GM19240 (cell line): Measurements from ENCODE around the gene C11orf52.
A peak's percentile ranks its signal among the peaks of the same experiment; 100 is the strongest.
"Not testable (repeated sequence)": the region's sequence is repeated elsewhere in the genome, so short reads cannot be mapped to it uniquely, and the experiment has no call there.

Source experiments
- DNase-seq: peaks from one replicate; pipeline ENCODE4 v3.0.0; 2011; ENCODE audit warnings: low spot score; ENCODE audit not compliant: insufficient read length

The C11orf52 gene, protein sequence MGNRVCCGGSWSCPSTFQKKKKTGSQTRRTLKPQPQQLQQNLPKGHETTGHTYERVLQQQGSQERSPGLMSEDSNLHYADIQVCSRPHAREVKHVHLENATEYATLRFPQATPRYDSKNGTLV

DNA sequence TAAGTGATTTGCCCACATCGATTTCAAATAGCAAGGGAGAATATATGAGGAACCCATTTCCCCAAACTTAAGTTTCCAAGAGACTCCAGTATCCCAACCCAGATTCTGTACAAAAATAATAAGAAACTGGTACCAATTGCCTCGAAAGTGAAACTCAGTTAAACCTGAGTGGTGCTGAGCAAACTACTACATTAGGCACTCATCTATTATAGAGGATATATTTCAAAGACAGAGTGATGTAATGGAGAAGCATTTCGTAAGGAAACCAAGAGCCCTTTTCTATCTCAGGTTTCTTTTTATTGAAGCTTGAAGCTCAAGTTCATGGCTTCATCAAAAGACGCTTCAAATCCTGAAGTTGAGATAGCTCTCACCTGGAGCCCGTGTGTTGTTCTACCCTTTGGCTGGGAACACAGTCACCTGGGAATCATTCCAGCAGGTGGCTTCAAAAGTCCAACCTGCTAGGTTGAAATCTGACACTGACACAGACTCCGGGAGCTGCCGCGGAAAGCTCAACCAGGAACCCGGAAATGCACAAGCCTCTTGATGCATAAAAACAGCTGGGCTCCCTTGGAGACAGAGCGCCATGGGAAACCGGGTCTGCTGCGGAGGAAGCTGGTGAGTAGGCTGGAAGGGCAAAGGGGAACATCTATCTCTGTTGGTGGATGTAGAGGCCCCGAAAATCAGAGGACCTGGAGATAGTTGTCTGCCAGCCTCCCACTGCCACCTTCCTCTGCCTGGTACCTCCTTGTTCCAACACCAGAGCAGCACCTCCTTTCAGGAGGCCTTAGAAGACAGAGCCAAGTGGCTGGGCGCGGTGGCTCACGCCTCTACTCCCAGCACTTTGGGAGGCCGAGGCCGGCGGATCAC lies at the start of gene C11orf52:
Gene C11orf52, plus strand, starts transcription at position 524 of the 867 bp plus-strand sequence. Its CDS starts 60 bp downstream, at position 584.
- DNase-seq: no peak

DNA sequence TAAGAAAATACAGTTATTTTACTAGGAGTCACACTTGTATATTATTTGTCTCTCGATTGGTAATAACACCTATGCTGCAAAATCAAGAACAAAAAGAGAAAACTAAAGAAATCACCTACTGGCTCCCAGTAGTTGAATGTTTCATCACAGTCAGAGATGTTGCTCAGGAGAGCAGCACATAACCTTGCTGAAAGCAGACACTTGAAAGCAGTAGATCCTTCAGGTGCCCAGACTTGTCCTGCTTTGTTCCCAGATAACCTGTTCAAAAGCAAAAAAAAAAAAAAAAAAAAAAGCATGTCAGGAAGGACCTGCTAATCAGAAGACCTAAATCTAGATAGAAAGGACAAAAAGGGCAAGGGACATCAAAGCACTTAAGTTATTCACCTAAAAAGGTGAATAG lies 48.6 kb upstream of the C11orf52 start:
- no peak for DNase-seq

DNA sequence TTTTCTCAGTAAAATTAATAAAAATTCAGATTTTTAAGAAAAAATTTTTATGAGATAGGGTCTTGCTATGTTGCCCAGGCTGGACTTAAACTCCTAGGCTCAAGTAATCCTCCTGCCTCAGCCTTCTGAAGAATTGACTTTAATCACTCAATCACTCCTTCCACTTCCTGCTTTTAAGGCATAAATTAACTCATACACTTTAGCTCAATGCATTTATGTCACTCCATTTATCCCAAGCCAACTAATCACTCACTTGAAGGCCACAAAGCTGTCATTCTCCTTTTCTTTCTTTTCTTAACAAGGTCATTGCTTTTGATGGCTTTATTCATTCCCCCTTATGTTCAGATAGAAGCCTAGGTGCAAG lies 48.2 kb upstream of the C11orf52 start:
- no peak for DNase-seq

DNA sequence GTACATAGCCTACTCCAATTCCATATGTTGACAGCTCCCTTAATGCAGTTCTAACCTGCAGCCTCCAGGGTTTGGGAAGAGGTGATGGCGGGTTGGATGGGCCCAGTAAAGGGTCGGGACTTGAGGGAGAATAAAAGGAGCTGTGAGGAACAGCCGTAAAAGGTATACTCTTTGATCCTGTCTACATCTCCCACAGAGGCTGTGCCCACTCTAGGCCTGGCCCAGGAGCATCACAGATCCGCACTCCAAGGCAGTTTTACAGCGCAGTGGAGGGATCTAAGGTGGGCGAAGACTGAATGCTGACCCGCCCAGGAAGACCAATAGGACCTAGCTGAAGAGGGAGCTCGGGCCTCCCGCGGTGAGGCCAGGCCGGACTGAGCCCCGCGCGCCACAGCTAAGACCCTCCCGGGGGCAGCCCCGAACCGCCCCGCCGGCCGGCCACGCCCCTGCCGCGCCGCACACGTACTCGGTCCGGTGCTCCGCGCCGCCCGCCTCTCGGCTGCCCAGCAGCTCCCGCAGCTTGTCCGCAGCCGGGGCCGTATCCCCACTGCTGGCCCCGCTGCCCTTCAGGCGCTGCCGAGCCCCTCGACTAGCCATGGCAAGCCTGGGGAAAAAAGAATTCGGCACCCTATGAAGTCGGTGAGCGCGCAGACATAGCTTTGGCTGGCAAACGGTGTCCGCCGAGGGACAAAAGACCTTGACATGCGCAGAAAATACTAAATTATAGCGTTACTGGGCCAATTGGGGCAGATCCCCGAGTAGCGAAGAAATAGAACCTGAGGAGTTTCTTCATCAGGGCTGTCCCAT lies 47.6 kb upstream of the C11orf52 start, which contains the start of gene ALG9:
Gene ALG9, minus strand, starts transcription at position 696 of the 807 bp plus-strand sequence. Its CDS starts 99 bp downstream, at position 597.
- DNase-seq: peak; percentile 55

DNA sequence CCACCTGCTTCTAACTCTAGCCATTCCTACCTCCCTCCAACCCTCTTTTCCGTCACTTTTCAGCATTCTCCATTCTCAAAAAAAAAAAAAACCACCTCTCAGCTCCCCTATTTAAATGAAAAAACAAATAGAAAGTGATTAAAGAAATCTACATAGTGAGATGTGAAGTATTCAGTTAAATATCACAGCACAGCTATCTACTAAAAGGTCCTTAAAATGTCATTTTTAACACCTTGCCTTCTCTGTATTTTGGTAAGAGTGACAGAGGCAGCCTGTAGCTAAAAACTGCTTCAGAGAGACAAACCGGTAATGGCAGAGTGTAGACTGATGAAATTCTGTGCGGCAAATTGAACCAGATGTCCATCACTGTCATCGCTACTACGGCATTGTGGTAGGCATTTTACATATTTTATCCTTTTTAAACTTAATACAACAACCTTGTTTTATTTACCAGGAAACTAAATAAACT lies 47.0 kb upstream of the C11orf52 start:
- no peak for DNase-seq

DNA sequence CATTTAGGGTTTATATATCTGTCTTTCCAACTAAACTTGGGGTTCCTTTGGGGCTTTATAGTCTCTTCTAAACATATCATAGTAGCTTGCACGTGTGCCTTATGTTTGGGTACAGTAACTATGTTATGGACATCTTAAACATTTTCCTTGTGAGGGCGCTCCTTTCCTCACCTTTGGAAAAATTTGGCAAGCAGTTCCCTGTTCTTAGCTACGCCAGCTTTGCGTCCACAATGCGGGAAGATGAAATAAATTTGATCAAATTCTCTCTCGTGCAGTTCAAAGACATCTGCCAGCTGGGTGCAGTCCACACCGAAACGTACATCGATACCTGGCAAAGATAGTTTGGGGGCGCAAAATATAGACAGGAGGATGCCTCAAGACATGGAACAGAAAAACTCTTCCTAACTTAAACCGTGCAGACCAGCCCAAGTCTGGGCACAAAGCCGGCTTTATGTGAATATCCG lies 40.3 kb upstream of the C11orf52 start:
- no peak for DNase-seq

DNA sequence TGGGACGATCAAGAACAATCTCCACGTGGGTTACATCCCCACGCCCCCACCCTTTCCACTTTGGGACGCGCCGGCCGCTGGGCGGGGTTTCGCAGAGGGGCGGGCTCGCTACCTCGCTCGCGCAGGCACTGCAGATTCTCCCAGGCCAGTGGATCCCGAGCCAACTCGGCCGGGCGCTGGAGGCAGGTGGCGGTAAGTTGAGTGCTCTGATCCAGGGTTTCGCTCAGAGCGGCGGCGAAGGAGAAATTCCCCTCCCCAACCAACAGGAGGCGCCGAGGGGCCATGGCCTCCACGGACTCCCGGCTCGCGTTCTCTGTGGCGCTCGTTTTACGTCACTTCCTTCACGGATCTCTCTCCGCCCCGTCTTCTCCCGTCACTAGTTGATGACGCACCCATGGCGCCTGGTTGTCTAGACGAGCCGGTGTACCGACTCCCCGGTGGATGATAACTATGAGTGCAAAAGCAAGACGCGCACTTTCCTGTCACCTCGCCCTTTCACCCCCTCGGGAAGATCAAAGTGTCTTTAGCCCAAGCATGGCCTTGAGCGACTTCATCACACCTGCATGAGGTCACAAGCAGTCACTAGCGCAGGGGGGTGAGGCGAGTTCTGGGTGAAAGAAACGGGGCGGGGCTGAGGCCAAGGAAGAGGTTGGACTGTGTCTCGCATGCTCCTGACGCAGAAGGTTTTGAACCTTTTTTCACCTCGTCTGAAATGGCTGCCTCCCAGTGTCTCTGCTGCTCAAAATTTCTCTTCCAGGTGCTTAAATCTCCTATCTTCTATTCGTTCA lies 39.7 kb upstream of the C11orf52 start, which contains the start of the genes CFAP68 and FDXACB1:
Gene CFAP68, plus strand, starts transcription at position 693 of the 788 bp plus-strand sequence. Its CDS starts 20 bp downstream, at position 713.
Gene FDXACB1, minus strand, starts transcription at position 317 of the 788 bp plus-strand sequence. Its CDS starts 33 bp downstream, at position 284.
- peak; percentile 80 for DNase-seq

DNA sequence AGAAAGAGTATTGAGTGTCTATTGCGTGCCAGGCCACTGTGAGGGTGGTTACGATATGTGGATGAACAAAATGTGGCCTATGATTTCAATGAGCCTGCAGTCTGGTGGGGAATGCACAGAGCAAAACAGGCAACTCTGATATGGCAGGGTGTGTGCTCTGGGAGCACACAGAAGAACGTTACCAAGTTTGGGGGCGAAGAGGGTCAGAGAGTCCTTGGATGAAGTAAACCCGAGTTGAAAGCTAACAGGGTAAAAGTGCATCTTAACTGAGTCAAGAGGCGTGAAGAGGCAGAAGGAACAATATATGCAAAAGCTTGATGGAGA lies 39.1 kb upstream of the C11orf52 start:
- DNase-seq: no peak

DNA sequence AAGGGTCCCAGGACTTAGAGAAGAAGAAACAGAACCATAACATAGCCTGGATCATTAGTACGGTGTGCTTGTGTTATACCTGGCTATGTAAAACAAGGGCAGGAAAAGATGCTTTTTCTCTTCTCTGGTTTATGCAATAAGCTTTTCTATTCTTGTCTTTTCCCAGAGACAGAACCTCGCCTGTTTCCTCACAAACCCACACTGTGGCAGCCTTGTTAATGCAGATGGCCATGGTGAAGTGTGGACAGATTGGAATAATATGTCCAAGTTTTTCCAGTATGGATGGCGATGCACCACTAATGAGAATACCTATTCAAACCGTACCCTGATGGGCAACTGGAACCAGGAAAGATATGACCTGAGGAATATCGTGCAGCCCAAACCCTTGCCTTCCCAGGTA lies 36.5 kb upstream of the C11orf52 start:
- no peak for DNase-seq

DNA sequence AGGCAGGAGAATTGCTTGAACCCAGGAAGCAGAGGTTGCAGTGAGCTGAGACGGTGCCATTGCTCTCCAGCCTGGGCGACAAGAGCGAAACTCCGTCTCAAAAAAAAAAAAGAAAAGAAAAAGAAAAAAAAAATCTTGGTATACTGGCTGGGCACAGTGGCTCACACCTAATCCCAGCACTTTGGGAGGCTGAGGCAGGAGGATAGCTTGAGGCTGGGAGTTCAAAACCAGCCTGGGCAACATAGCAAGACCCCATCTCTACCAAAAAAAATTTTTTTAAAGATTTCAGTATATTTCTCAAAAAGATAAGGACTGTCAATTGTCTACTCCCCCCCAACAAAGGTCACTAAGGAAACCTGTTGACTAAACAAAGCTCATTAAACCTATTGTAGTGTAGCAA lies 33.7 kb upstream of the C11orf52 start:
- not testable (repeated sequence) for DNase-seq

DNA sequence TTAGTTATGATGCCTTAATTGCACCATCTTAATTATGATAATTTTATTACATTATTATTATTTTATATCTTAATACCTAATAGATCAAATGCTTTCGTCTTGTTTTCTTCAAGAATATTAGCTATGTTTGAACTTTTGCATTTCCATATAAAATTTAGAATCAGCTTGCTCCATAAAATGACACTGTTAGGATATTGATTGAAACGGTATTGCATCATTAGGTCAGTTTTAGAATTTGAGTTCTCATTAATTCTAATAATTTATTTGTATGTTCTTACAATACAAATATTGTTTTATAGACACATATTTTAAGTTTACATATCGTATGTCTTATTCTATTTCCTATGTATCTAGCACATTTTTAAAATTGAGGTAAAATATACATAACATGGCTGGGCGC lies 32.7 kb upstream of the C11orf52 start:
- no peak for DNase-seq

DNA sequence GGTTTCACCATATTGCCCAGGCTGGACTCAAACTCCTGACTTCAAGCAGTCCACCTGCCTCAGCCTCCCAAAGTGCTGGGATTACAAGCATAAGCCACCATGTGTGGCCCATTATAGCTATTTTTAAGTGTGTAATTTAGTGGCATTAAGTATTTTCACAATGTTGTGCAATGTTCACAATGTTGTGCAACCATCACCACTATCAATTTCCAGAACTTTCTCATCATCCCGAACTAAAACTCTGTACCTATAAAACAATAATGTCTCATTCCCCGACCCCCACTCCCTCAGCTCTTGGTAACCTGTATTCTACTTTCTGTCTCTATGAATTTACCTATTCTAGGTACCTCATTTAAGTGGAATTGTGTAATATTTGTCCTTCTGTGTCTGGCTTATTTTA lies 31.9 kb upstream of the C11orf52 start:
- no peak for DNase-seq

DNA sequence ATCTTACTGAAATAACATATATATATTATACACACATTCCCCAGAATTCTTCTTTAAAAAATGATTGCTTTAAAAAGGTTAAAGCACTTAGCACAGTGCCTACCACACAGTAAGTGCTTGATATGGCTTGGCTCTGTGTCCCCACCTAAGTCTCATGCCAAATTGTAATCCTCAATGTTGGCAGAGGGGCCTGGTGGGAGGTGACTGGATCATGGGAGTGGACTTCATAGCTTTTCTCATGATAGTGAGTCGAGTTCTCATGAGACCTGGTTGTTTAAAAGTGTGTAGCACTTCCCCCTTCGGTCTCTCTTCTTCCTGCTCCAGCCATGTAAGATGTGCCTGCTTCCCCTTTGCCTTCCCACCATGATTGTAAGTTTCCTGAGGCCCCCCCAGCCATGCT lies 13.3 kb upstream of the C11orf52 start:
- DNase-seq: no peak

DNA sequence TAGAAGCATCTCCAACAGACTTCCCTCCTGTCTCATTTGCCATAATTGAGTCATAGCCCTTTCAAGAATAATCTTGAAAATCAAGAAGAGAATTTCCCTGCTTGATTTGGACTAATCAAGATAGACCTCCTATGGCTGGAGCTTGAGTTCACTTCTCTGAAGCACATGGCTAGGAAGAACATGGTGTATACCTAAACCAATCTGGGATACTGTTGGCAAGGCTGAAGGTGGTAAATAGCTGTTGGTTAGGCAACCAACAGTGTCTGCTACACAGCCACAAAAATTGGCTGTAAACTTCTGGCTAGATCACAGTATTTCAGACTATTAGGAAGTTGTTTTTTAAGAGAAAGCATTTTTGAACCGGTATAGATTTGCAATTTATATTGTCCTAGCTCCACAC lies 12.0 kb upstream of the C11orf52 start:
- no peak for DNase-seq

DNA sequence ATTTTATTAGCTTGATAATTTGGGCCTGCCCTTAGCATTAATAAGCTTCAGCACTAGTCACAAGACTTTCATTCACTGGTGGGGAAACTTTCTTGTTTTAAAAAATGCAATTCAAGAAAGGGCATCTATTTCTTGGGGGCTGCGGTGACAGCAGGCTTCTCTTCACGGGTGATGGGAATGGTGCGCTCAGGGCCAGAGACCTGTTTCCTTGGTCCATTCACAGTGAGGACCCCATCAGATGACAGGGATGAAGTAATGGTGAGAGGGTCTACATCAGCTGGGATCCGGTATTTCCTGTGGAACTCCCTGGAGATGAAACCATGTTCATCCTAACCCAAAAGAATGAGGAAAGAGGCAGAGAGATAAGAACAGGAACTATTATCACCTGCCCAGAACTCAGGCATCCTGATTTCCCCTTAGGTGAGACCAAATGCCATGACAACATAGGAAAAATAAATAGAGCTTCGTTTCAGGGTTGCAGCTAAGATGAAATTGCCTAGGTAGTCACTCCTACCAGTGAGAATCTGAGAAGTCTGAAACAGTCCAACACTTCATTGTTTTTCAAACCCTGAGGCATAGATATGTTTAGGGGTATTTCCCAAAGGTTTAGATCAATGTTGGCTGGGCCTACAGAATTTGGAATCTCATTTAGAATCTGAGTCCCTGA lies 9.9 kb upstream of the C11orf52 start:
- no peak for DNase-seq

DNA sequence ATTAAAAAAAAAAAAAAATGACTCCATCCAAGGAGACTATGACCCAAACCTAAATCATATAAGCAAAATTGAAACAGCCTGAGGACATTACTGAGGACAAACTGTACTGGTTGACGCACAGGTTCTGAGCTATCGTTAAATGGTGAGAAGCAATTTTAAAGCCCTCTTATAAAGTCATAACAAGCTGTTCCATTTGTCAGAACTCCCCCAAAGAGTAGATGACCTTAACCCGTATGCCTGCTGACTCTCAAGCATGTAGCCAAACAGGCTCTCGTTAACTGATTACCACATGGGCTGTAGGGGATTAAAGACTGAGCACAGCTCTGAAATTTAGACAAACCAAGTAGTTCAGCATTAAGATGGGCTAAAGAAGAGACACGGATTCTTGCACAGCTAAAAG lies 9.3 kb upstream of the C11orf52 start:
- no peak for DNase-seq

DNA sequence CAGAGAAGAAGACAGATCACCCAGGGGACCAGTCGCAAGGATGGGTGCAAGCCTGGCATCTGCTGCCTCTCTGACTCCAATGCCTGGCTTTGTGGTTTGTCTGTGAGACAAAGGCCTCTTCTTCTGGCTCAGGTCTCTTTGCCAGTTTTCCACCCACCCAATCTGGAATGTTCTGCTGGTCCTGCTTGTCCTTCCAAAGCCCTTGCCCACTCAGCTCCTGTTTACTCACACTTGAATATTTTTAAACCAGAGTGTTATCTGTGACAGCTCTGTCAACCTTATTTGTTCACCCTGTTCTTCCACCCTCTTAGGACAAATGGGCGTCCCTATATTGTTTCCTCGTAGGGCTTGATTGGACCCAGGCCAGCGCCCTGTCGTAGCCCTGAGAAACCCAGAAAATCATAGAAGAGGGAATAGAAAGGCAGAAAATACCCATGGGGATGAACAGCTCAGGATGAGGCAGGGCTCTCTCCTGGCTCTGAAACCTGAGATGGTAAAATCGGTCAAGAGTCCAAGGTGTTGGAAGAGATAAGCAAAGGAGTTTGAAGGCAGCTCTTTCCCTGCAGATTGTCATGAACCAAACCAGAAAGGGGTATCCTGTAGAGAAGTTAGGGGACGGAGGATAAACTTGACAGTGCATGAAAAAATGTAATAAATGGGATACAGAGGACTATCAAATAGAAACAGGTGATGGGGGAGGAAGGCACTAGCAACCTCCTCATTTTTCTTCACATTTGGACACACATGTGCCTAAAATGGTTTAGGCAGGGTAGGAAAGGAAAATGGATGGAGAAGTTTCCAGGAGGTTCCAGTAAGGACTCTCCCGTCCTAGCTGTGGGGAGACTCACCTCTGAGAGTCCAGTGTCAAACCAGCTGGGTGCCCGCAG lies 7.8 kb upstream of the C11orf52 start:
- DNase-seq: no peak

DNA sequence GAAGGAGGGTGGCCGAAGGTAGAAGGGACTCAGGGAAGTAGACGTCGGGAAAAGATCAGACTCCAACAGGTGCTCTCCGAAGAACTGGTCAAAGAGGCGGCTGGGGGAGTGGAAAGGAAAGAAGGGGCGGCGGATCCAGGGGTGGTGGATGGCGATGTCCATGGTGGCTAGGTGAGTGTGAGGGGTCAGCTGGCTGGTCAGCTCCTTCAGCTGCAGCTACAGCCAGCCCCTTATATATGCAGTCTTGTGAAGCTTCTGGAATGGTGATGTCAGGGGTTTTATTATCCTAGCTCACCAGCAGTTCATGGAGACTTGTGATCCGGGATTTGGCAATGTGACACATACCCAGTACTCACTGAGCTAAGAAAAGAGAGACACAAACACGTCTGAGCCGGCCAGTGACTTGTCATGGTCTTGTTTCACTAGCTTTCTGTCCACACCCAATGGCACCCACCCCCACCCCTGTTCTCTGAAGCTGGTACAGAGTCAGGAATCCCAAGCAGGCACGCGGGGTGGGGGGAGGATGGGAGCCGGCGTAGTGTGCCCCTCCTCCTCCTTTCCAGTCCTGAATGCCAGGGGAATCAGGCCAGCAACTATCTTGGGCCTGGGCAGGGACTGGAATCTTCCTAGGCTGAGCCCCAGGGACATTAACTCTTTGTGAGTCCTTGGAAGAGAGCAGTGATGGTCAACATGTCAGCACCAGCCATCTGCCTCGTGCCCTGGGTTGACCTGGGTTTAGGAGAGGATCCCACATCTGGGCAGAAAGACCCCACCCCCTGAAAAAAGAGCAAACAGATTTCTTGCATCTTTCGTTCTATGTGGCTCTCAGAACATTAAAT lies 6.9 kb upstream of the C11orf52 start, which contains the start of gene CRYAB:
Gene CRYAB, minus strand, starts transcription at position 208 of the 839 bp plus-strand sequence. Its CDS starts 46 bp downstream, at position 162.
- no peak for DNase-seq
